Fibroblast of mammary gland (primary cell): Measurements from ENCODE around the gene SLC15A1.

Experiments
- DNase-seq: peaks from one replicate; pipeline ENCODE4 v3.0.0-alpha.2; 2010; ENCODE audit warnings: low read depth
- H3K4me3 ChIP-seq: 2 replicates; pipeline ENCODE4 v1.5.1; 2011; ENCODE audit warnings: low read depth, mild to moderate bottlenecking, low read length, moderate library complexity; ENCODE audit not compliant: control insufficient read depth
- CTCF ChIP-seq: conservative IDR thresholded peaks from 2 replicates; pipeline ENCODE4 v1.5.1; 2011; ENCODE audit warnings: low read depth, low read length, inconsistent platforms; ENCODE audit not compliant: control insufficient read depth, insufficient read depth

Gene SLC15A1

GRCh38 chr13:98691360-98691759 is 61.1 kb downstream of the SLC15A1 start:
- DNase-seq, result no peak
- no peak overlapping the region for H3K4me3 ChIP-seq
- TF ChIP-seq CTCF, result no peak

- no peak for DNase-seq
- no peak overlapping the region for H3K4me3 ChIP-seq
- TF ChIP-seq CTCF, result no peak
These were observed 62.0 kb downstream of the SLC15A1 start for GRCh38 chr13:98690348-98691022.

GRCh38 chr13:98689347-98689968 is 63.0 kb downstream of the SLC15A1 start:
- DNase-seq, result no peak
- no peak overlapping the region for H3K4me3 ChIP-seq
- no peak for TF ChIP-seq CTCF

- TF ChIP-seq CTCF, result no peak
- no peak for DNase-seq
- no peak overlapping the region for H3K4me3 ChIP-seq
These were observed 64.1 kb downstream of the SLC15A1 start for GRCh38 chr13:98688373-98688772.

- H3K4me3 ChIP-seq, result no peak overlapping the region
- no peak for TF ChIP-seq CTCF
- DNase-seq, result no peak
These were observed 65.2 kb downstream of the SLC15A1 start for GRCh38 chr13:98687319-98687718.

GRCh38 chr13:98686270-98686669 is 66.2 kb downstream of the SLC15A1 start:
- no peak overlapping the region for H3K4me3 ChIP-seq
- DNase-seq, result no peak
- TF ChIP-seq CTCF, result no peak
